K562 treated with DMSO at 1 percent for 4 hours (cell line): ENCODE measurements around the gene CTDP1. TPM values are rescaled to one million over a fixed set of nuclear protein-coding genes. Genes with fewer than 3 reads are reported as not detected.

Experiments
- total RNA-seq: library from RNA; unstranded; fragments of 300-600 nt; gene quantifications from 2 replicates; pipeline ENCODE4 v1.2.3, GENCODE V29; 2022; ENCODE audit not compliant: insufficient read depth

CTDP1 gene, protein sequence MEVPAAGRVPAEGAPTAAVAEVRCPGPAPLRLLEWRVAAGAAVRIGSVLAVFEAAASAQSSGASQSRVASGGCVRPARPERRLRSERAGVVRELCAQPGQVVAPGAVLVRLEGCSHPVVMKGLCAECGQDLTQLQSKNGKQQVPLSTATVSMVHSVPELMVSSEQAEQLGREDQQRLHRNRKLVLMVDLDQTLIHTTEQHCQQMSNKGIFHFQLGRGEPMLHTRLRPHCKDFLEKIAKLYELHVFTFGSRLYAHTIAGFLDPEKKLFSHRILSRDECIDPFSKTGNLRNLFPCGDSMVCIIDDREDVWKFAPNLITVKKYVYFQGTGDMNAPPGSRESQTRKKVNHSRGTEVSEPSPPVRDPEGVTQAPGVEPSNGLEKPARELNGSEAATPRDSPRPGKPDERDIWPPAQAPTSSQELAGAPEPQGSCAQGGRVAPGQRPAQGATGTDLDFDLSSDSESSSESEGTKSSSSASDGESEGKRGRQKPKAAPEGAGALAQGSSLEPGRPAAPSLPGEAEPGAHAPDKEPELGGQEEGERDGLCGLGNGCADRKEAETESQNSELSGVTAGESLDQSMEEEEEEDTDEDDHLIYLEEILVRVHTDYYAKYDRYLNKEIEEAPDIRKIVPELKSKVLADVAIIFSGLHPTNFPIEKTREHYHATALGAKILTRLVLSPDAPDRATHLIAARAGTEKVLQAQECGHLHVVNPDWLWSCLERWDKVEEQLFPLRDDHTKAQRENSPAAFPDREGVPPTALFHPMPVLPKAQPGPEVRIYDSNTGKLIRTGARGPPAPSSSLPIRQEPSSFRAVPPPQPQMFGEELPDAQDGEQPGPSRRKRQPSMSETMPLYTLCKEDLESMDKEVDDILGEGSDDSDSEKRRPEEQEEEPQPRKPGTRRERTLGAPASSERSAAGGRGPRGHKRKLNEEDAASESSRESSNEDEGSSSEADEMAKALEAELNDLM
- 12.7 and 16.3 TPM in 2 replicates for total RNA-seq

DNA sequence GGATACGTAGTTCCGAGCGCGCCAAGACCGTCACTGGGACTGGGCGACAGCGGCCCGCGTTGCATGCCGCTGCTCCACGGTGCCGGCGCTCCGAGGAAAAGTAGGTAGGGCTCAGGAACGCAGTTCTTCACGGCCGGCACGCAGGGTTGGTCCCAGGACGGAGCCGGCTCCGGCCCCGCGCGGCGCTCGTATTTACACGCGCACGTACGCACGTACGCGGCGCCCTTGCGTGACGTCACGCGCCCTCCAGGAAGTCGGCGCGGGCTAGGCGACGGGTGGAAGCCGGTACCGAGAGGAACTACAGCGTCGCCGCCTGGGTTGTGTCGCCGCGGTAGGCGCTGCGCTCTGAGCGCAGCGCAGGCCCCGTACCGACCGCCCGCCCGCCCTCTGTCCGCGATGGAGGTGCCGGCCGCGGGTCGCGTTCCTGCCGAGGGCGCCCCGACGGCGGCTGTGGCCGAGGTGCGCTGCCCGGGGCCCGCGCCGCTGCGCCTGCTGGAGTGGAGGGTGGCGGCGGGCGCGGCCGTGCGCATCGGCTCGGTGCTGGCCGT, at the start of gene CTDP1:
CTDP1 (plus strand) TSS at position 252 of the 548 bp plus-strand sequence; CDS start at position 397, 145 bp downstream.

DNA sequence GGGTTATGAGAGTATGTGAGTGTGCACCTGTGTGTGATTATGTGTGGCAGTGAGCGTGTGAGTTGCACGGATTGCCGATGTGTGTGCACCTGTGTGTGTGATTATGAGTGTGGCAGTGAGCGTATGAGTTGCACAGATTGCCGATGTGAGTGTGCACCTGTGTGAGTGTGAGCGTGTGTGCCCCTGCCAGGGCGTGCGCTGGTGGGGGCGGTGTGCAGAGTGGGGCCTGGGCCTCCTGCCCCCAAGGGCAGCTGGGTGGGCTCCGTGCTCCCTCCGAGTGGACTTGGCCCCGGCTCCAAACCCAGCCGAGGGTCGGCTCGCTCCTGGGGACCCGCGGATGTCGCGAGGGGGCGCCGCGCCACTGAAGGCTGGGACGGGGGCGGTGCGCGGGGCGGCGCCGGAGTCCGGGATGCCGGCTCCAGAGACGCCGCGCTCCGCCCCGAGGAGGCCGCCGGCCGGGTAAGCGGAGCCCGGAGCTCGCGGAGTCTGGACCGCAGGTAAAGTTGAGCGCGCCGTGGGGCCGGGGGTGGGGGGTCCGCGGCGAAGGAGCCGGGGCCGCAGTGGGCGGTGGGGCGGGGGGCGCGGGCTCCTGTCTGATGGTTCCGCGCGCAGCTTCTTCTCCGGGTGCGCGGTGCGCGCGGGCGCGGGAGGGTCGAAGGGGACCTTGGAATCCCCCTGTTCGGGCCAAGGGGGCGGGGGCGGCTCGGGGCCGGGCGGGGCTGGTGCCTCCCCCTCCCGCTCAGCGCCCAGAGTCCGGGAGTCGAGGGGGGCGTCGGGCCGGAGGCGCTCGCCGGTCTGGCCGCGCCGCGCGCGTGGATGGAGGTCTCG, 118.1 kb downstream of the CTDP1 start, which contains the start of gene KCNG2:
KCNG2 (plus strand) TSS at position 421 of the 828 bp plus-strand sequence. CDS start 65,730 bp downstream, outside the sequence.

Other genes starting within 250 kb of the CTDP1 start
- gene KCNG2, start 118.1 kb downstream of the CTDP1 start, total RNA-seq = 0.44 TPM in 1 of 2 replicates, not detected in the other